ENCODE data around the gene RAB9B.

GRCh38 chrX:103861200-103861599 lies 29.1 kb upstream of the RAB9B start:
- TF ChIP-seq CTCF (IDR thresholded peaks at IDR 0.05) (no peak), EZH2 (IDR thresholded peaks at IDR 0.05; ENCODE audit: borderline replicate concordance, insufficient read depth, low read depth, low read length, poor library complexity, severe bottlenecking) (no peak)

Measured in B cell (primary cell).